Testis (tissue), 3 donors: Measurements from ENCODE around the gene QPCT. TPM values are rescaled to one million over a fixed set of nuclear protein-coding genes. Genes with fewer than 3 reads are reported as not detected.

Source experiments
- DNase-seq: peaks from one replicate; pipeline ENCODE4 v3.0.0-alpha.2; 2019
- H3K27ac ChIP-seq, 2 donors: fragments of 200-600 bp; sonication (generic); one replicate each; pipeline ENCODE4 v1.5.1; 2019
- H3K27me3 ChIP-seq: fragments of 200-600 bp; sonication (generic); one replicate; pipeline ENCODE4 v1.5.1; 2019
- H3K36me3 ChIP-seq: fragments of 200-600 bp; sonication (generic); one replicate; pipeline ENCODE4 v1.5.1; 2017; ENCODE audit warnings: low read depth; ENCODE audit errors: missing control alignments
- H3K4me1 ChIP-seq: fragments of 200-600 bp; sonication (generic); one replicate; pipeline ENCODE4 v1.5.1; 2019
- H3K4me3 ChIP-seq, 2 donors: fragments of 200-600 bp; sonication (generic); one replicate each; pipeline ENCODE4 v1.5.1; 2017 to 2019
- H3K9me3 ChIP-seq: fragments of 200-600 bp; sonication (generic); one replicate; pipeline ENCODE4 v1.5.1; 2017
- CTCF ChIP-seq, 3 experiments: fragments of 450-650 bp in 2 of 3; fragments of 200-600 bp in 1 of 3; sonication (generic) in 1 of 3; IDR thresholded peaks; one replicate each; pipeline ENCODE4 v1.5.1; 2016 to 2019; ENCODE audit warnings: antibody characterized with exemption in 3 of 3, mild to moderate bottlenecking in 2 of 3, moderate library complexity in 1 of 3
- POLR2A ChIP-seq: fragments of 450-650 bp; IDR thresholded peaks from one replicate; pipeline ENCODE4 v1.6.1; 2017; ENCODE audit warnings: antibody characterized with exemption, mild to moderate bottlenecking, moderate library complexity
- WGBS, 2 donors: methylation state at CpG; one replicate each; pipeline ENCODE4 v1.1.5; 2018; 5-methylcytosine and 5-hydroxymethylcytosine counted together
- intact Hi-C: fragments of 100-400 bp; cut with DNase I; formaldehyde crosslinking; loops from one replicate; pipeline ENCODE4 v1.15.1; 2023; ENCODE audit warnings: low total_unique reads
- polyA plus RNA-seq: library from polyadenylated mRNA; stranded (reverse); fragments of 350-450 nt; fragmentation: Illumina TruSeq; extraction: RNeasy Lipid Tissue Mini Kit (QIAGEN cat#74804); gene quantifications from one replicate; pipeline ENCODE4 v1.2.3, GENCODE V29; 2014; ENCODE audit warnings: low read depth, low replicate concordance; ENCODE audit not compliant: insufficient read depth
- total RNA-seq, 2 donors: library from RNA; depleted of rRNA; stranded (reverse); fragments of >200 nt; gene quantifications; one replicate each; pipeline ENCODE4 v1.2.3, GENCODE V29; 2016

Gene QPCT
- total and polyA plus RNA-seq, 3 donors from 2014 or later = 2.9 to 5.6 (median 3.2) TPM

- Histone ChIP-seq H3K9me3 (no peaks in the 10 kb centered on the region), H3K4me3 (no peak overlapping the region), H3K4me1 (no peaks in the 10 kb centered on the region), H3K27ac (no peak overlapping the region), H3K36me3 (no peaks in the 10 kb centered on the region), H3K27me3 (no peaks in the 10 kb centered on the region)
- DNase-seq = no peak
- no peak for TF ChIP-seq POLR2A
- no peak for TF ChIP-seq CTCF (IDR thresholded peaks at IDR 0.05)
- intact Hi-C loops = no loop called here
- 69 to 80% methylated on average over 3 of the region's 3 CpGs for WGBS, 2 donors
Observed at GRCh38 chr2:37354531-37354930, 10.1 kb downstream of the QPCT start.

- intact Hi-C loops = no loop called here
- no peaks in the 10 kb centered on the region for H3K9me3 ChIP-seq
- TF ChIP-seq POLR2A (no peak), CTCF (IDR thresholded peaks at IDR 0.05) (no peak)
- no peaks in the 10 kb centered on the region for H3K4me1 ChIP-seq
- H3K27me3 ChIP-seq = no peaks in the 10 kb centered on the region
- DNase-seq = no peak
- 89 to 97% methylated on average over 7 of the region's 7 CpGs for WGBS, 2 donors
- no peak overlapping the region for H3K27ac ChIP-seq
- H3K36me3 ChIP-seq = no peaks in the 10 kb centered on the region
- no peak overlapping the region for H3K4me3 ChIP-seq
Observed at GRCh38 chr2:37355735-37356134, 11.3 kb downstream of the QPCT start.

- intact Hi-C loops = no loop called here
- Histone ChIP-seq H3K27me3 (no peaks in the 10 kb centered on the region), H3K27ac (no peak overlapping the region), H3K4me1 (no peaks in the 10 kb centered on the region), H3K4me3 (no peak overlapping the region), H3K9me3 (no peaks in the 10 kb centered on the region), H3K36me3 (no peaks in the 10 kb centered on the region)
- TF ChIP-seq CTCF (IDR thresholded peaks at IDR 0.05) (no peak), POLR2A (no peak)
- 73 to 74% methylated on average over 6 of the region's 6 CpGs for WGBS, 2 donors
- DNase-seq = no peak
Observed at GRCh38 chr2:37356299-37356698, 11.9 kb downstream of the QPCT start.

GRCh38 chr2:37357069-37357468 is 12.6 kb downstream of the QPCT start:
- Histone ChIP-seq H3K4me3 (no peak overlapping the region), H3K27ac (no peak overlapping the region), H3K4me1 (no peaks in the 10 kb centered on the region), H3K27me3 (no peaks in the 10 kb centered on the region), H3K9me3 (no peaks in the 10 kb centered on the region), H3K36me3 (no peaks in the 10 kb centered on the region)
- intact Hi-C loops = no loop called here
- 93 to 95% methylated on average over 1 of the region's 1 CpG for WGBS, 2 donors
- TF ChIP-seq CTCF (IDR thresholded peaks at IDR 0.05) (no peak), POLR2A (no peak)
- no peak for DNase-seq

GRCh38 chr2:37357530-37357929 is 13.1 kb downstream of the QPCT start:
- Histone ChIP-seq H3K4me1 (no peaks in the 10 kb centered on the region), H3K27ac (no peak overlapping the region), H3K4me3 (no peak overlapping the region), H3K9me3 (no peaks in the 10 kb centered on the region), H3K36me3 (no peaks in the 10 kb centered on the region), H3K27me3 (no peaks in the 10 kb centered on the region)
- DNase-seq = no peak
- 52 to 63% methylated on average over 4 of the region's 4 CpGs for WGBS, 2 donors
- intact Hi-C loops = no loop called here
- TF ChIP-seq POLR2A (no peak), CTCF (IDR thresholded peaks at IDR 0.05) (no peak)
